GM21423 (cell line): ENCODE results near the gene GALNT12.

Experiments
- ATAC-seq: cut with Tn5 transposase; IDR thresholded peaks from one replicate; pipeline ENCODE4 v1.9.1; 2021; ENCODE audit warnings: mild to moderate bottlenecking, moderate library complexity; ENCODE audit not compliant: unreplicated experiment

Gene GALNT12, protein sequence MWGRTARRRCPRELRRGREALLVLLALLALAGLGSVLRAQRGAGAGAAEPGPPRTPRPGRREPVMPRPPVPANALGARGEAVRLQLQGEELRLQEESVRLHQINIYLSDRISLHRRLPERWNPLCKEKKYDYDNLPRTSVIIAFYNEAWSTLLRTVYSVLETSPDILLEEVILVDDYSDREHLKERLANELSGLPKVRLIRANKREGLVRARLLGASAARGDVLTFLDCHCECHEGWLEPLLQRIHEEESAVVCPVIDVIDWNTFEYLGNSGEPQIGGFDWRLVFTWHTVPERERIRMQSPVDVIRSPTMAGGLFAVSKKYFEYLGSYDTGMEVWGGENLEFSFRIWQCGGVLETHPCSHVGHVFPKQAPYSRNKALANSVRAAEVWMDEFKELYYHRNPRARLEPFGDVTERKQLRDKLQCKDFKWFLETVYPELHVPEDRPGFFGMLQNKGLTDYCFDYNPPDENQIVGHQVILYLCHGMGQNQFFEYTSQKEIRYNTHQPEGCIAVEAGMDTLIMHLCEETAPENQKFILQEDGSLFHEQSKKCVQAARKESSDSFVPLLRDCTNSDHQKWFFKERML

DNA sequence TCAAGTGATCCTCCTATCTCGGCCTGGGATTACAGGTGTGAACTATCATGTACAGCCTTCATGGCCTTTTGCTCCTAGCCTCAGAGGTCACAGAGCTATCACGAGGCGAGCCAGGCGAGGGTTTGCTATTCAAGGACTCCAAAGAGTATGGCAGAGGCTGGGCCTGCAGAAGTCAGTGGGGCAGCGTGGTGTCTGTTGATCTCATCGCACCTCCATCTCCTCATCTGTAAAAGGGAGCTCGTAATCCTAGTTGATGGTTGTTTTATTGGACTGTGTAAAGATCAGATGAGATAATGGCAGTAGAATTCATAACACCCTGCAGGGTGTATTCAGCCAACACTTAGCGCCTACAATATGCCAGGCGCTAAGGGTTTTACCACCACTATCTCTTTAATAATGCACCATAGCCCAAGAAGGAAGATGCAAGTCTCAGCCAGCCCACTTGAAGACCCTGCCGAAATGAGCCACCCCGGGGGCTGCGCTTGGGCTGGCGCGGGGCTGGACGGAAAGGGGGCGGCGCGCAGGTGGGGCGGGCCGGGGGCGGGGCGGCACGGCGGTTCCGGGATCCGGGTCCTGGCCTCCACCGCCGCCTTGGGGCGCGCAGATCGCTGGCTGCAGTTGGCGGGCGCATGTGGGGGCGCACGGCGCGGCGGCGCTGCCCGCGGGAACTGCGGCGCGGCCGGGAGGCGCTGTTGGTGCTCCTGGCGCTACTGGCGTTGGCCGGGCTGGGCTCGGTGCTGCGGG, at the start of gene GALNT12:
Gene GALNT12, plus strand, starts transcription at position 601 of the 744 bp plus-strand sequence. Its CDS starts 29 bp downstream, at position 630.
- ATAC-seq: peak; percentile 50

DNA sequence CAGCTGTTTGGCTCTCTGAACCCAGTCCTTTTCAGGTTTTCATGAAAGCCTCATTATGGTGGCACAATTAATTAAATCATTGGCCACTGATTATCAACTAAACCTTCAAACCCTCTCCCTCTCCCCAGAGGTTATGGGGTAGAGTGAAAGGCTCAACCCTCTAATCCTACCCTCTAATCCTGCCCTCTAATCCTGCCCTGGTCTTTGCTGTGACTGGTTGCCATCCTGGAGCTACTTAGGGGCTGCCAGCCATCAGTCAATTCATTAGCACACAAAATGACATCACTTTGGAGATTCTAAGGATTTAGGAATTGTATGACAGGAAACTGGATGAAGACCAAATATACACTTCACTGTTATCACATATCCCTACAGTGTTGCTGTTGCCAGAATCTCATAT, 47.2 kb upstream of the GALNT12 start:
- ATAC-seq: no peak

DNA sequence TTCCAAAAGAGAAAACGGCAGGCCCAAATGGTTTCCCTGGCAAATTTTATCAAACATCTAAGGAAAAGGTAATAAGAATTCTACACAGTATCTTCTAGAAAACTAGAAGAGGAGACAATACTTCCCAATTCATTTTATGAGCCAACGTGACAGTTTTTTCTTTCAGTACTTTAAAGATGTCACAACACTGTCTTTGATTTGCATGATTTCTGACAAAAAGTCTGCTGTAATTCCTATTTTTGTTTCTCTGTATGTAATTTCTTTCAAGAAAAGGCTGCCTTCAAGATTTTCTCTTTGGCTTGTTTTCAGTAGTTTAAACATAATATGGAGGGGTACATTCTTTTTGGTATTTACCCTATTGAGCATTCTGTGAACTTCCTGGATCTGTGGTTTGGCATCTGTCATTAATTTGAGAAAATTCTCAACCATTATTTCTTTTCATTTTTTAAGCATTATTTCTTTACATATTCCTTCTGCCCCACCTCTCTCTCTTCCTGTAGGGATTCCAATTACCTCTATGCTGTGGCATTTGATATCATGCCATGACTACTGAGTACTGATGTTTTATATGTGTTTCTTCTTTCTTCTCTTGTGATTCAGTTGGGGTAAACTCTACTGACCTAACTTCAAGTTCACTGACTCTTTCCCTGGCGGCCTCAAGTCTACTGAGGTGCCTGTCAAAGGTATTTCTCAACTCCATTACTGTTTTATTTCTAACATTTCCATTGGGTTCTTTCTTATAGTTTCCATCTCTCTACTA, 43.3 kb upstream of the GALNT12 start:
- ATAC-seq: no peak

DNA sequence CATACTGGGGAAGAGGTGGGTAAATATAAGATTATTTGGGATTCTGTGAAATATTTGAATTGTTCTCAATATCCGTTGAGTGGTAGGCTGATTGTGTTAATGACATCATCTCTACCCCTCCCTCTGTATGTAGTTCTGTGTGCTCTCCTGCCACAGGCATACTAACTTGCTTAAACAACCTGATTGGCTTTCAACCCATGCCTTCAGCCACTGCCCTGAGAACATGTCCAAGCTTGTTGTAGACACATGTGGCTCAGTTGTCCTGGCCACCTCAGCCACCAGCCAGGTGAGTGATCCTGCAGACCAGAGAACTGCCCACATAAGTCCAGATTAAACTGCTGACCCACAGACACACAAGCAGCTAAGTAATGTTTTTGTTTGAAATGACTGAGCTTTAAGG, 42.2 kb upstream of the GALNT12 start:
- ATAC-seq: no peak

DNA sequence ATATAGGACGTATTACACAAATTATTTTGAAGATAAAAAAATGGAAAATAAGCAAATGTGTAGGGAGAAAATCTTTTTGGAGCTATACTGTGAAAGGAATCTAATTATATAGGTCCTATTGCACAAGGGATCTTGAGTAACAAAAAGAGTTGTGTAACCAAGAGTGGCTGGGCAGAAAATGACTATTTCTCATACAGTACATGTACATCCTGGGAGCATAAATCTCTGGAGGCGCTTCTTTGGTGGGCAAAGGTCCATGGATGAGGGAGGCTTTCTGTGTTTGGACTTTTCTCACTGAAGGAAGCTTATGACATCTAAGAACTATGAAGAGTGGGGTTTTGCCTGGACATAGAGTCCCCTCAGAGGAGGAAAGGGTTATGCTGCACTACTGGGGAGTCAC, 40.9 kb upstream of the GALNT12 start:
- no peak for ATAC-seq

DNA sequence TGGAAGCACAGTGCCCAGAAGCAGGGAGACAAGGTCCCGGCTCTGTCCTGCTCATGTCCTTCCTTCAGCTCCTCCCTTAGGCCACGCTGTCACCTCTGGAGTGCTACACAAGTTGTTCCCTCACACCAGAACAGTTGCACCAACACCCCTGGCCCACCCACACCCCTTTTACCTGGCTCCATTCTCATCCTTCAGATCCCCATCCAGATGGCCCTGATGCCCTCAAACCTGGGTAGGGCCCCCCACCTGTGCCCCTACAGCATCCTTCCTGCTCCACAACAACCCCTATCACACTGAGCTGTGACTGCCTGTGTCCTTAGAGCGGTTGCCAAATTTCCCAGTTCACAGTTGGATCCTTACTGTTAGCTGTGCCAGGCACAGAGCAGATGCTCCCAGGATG, 40.3 kb upstream of the GALNT12 start:
- no peak for ATAC-seq

DNA sequence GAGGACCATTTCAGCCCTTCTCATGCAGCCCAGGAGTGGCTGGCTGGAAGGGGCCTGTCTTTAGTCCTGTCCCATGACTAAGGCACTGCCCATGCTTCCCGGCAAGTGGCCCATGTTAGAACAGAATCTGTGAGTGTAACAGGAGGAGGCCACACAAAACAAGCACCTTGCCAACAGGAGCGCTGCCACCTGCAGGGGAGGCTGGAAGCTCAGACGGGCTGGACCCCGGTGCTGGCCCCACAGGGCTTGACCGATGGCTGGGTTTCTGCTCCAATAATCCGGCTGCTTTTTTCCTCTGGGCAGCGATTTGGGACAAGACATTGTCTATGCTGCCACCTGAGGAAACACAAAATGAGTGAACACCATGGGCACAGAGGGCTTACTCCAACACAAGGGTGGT, 39.6 kb upstream of the GALNT12 start:
- ATAC-seq: no peak

DNA sequence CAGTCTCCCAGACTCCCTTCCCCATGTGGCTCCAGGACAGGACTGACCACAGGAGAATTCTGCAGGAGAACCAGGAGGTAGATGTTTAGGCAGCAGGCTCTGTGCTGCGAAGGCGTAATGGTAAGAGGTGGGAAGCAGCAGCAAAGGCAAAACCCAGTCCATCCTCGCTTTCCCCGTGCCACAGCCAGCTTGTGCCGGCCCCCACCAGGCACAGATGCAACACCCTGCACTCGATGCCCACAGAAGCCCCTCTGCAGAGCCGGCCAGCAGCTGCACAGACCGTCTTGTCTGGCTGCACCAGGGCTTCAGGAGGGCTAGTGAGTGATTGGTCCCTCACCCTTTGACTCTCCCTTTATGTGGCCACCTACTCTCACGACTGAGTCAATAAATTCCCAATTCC, 39.1 kb upstream of the GALNT12 start:
- ATAC-seq: no peak

DNA sequence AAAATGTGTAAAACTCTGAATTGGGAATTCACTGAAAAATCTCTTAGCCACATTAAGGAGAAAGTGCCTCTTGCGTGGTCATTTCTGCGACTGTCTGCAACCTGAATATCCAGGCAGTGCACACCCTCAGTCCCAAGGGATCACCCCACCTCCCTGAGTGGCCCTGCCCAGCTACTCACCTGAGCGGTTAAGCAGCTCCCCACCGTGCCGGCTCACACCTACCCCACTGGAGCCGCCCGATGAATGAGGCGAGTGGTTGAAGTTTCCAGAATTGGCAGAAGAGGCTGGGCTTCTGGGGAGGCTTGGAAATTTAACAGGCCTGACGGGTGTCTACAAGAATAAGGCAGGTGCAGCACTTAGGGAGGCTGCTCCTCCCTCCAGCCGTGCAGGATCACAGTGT, 36.8 kb upstream of the GALNT12 start:
- ATAC-seq: no peak

DNA sequence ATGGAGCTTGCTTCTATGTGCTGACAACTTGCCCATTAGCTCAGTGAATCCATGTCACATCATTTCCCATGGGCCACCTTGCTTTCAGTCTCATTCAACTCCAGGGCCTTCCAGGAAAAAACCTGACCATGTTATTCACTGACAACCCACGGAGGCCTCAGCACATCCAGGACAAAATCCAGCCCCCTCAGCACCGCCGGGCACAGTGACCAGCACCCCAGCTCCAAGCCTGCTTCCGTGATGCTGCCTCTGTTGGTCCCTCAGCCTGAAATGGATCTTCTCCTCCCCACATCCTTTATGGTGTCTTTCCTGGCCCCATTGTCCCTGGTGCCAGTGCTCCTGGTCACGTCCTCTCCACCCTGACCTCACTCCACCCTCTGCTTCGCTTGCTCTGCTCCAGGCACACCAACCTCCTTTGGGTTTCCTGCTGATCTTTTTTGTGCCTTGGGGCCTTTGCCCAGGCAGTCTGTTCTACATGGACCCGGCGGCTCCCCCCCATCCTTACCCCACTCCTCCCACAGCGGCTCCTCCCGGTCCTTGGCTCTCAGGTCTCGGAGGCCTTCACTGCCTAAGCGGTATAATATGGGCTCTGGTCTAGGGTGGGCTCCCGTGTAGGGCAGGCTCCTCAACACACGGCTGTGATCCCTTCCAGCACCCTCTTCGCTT, 36.1 kb upstream of the GALNT12 start:
- no peak for ATAC-seq

DNA sequence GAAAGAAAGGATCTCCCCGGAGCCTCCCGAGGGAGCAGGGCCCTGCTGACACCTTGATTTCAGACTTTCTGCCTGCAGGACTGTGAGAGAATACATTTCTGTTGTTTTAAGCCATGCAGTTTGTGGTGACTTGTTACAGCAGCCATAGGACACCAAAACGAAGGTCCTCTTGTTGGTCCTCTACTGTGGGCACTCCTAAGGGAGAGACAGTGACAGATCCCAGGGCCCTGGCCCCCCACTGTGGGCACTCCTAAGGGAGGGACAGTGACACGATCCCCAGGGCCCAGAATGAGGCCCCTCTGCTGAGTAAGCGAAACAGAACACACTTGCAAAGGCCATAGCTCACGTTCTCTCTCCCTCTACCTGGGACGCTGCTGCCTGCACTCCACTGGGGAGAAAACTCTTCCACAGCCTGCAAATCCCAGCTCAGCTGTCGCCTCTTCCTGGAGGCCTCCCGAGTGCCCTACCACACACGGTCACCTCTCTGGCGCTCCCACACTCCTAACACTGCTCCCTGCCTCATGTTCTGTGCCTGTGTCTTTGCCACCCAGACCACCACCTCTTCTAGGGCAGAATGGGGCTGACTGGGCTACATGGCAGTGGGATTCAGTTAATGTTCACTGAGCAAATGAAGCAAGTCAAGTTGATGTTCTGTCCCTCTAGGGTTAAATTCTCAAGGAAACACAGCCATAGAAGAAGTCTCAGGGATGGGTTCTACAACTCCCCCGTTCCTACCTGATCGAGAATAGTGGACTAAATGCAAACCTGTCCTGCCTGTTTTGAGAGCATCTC, 34.9 kb upstream of the GALNT12 start:
- ATAC-seq: no peak

DNA sequence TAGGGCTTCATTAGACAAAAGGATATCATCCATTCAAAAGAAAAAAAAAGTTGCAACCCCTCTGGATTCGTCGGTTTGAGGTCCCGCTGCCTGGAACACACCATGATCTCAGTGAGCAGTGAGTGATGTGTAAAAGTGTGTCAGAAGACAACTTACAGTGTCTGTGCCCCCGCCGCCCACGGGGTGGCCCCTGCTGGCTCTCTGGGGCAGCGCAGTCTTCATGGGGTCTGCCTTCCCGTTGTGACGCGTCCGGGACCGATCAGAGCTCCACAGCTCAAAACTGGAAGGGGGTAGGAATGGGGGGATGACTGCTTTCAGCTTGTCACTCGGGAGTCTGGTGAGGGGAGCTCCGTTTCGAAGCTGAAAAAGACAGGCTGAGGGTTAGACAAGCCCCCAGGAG, 33.7 kb upstream of the GALNT12 start:
- no peak for ATAC-seq

DNA sequence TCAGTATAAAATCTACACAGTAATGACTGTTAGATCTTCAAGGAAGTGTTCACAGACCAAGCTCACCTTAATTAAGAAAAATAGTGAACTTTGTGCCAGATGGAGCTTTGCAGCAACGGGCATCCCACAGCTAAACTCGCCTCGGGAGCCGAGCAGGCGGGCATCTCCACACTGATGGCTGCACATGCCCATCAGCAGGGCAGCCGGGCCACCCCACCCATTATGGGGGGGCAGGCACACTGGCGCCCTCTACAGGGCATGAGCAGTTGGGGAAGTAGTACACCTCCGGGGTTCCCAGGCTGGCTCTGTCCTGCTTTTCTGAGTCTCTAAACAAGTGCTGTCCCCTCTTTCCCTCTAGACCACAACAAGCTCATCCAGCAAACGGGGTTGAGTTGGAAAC, 32.7 kb upstream of the GALNT12 start:
- ATAC-seq: no peak

DNA sequence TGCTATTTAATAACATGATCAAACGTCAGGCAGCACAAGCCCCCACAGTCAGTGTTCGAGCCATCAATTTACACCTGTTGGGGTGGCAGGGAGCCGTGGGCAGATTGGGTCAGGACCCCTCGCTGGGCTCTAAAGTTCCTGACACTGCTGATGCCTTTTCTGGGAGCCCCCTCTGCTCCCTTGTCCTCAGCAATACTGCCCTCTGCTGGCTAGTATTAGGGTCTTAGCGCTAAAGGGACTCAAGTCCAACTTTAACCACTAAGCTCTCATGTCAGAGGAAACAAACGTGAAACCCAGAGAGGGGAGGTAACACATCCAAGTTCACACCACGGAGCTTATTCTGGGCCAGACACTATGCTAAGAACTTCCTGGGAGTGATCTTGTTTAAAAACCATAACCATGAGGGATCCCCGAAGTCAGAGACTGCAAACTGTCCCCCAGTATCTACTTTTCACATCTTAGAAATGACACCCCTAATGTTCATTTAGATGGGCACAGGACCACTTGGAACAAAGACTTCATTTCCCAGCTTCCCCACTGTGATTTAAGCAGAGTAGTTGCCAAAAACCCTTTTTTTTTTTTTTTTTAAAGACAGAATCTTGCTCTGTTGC, 31.5 kb upstream of the GALNT12 start:
- ATAC-seq: no peak

DNA sequence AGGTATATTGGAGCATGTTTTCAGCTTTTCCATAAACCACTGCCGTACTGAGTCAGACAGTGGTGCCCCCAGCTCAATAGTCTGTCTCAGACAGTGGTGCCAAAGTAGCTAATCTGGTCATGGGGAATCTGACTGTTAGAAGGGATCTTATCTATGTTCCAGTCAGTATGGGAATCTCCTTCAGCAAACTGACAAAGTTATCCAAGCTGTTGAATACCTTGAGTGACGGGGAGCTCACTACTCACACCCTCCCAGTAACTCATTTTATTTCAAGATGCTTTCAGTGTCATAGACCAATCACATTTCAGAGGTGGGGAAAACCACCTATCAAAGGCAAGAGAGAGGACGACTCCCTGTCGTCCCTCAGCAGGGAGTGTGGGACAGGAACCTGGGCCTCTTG, 29.9 kb upstream of the GALNT12 start:
- no peak for ATAC-seq

DNA sequence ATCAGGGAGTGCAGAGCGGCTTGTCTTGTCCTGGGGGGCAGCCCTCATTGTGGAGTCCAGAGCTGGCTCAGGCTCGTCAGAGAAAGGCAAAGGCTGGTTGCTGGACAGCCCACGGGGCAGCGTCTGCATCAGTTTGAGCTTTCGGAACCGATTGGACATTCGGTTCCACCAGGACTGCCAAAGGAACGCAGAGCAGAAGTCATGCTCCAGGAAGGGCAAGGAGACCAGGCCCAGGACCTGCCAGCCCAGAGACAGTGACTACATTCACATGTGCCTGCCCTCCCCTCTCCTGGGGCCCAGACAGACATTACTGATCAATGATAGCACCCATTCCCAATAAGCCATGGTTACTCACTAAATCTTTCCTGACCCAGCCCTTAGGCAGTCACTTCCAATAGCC, 29.2 kb upstream of the GALNT12 start:
- ATAC-seq: no peak

DNA sequence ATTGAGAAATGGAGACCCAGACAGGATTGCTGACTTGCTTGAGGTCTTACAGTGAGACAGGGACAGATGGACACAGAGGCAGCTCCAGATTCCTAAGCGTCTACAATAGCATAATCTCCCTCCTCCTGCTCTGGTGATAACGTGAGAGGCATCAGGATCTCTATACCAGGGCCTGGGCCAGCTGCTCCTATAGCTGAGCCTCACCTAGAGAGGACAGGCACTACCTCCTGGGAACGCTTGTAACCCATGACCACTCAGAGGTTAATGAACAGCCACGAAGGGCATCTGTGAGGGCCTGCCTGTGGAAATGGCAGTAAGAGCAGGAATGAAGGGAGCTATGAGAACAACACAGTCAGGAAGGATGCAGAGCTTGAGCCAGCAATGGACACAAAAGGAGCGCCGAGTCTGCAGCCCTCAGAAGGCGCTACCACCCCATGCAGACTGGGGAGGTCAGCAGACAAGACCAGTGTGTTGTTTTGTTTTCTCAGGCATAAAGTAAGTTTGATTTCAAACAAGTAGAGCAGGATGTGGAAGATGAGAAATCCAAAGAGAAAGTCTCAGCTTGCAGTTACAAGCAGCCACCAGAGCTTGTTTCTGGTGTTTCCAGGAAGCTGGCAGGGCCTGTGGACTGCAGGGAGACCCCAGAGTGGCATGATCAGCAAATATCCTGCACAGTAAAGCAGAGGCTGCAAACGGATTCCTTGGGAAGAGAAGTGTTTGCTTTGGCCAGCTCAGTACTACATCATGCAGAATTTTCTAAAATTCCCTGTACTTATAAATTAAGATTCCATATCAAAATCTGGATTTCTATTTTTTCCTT, 28.5 kb upstream of the GALNT12 start:
- ATAC-seq: no peak

DNA sequence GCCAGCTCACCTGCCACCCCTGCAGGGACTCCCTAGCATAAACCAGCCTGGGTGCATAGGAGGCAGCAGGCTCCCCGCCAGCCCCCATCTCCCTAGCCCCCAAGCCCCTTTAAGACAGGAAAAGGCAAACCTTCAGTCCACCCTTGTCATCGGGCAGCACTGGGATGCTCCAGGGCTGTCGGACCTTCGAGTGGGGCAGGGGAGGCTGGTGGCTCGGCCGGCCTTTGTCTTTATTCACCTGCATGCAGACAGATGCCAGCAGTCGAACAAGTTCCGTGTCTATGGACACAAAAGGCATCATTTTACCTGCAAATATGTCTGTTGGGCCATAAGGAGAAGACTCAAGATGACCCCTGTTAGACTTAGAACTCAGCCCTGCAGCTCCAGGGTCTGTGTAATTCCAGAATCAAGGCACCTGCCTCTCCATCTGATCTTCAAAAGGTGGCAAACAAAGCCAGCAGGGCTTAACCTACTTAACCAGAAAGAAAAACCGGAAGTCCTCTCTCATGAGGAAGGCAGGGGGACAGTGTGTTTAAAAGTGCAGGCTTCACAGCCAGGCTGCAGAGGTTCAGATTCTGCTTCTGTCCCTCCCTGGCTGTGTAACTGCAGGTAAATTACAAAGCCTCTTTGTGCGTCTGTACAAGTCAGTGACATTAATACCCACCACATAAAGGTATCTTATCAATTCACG, 27.3 kb upstream of the GALNT12 start:
- no peak for ATAC-seq
